ENCODE data around the gene S100A7A.

DNA sequence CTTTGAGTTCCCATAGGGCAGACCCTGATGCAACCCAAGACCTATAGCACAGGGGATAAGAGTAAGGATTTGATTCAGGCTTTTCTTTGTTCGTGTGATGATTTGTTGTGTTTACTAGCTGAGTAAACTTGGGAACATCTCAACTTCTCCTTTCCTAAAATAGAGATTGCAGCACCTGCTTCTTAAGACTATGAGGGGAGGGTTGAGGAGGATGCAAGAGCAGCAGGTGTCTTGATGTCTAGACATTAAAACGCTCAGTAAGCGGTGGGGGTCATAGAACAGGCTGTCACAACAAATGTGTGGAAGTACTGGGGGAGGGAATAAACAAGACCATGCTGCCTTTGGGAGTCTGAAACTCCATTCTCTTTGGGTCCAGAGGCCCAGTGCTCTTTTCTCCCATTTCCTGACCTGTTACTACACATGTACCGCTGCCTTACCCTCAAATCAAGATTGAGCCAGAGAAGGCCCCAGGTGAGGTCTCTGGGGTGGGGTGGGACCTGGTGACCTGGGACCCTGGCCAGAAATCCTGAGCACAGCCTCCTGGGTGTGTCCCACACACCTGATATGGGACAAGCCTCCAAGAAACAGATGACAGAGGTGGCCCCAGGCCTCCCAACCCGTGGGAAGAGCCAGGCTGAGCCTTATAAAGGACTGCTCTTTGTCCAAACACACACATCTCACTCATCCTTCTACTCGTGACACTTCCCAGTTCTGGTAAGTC lies at the start of gene S100A7A:
- TF ChIP-seq CHD2 (IDR thresholded peaks at IDR 0.05; ENCODE audit: borderline replicate concordance, low read depth, low read length) (no peak), RAD21 (IDR thresholded peaks at IDR 0.05; ENCODE audit: insufficient read depth, low read depth, low read length) (no peak), CTCF (IDR thresholded peaks at IDR 0.05 in 2 of 3, conservative IDR thresholded peaks at IDR 0.05 in 1 of 3; ENCODE audit: control insufficient read depth in 2 of 3, extremely low read depth in 1 of 3, insufficient read depth in 1 of 3, low read depth in 3 of 3, low read length in 3 of 3) (no peak), MAX (IDR thresholded peaks at IDR 0.05; ENCODE audit: low read depth, low read length) (no peak), USF2 (IDR thresholded peaks at IDR 0.05; ENCODE audit: borderline replicate concordance, low read depth, low read length) (no peak)

Data from GM12878 (cell line).